GM18873 (cell line): ENCODE results near the gene ZFAND3.
"Not testable (repeated sequence)": the region's sequence is repeated elsewhere in the genome, so short reads cannot be mapped to it uniquely, and the experiment has no call there.

Source experiments
- ATAC-seq: cut with Tn5 transposase; IDR thresholded peaks from one replicate; pipeline ENCODE4 v1.9.1; 2021; ENCODE audit warnings: mild to moderate bottlenecking, moderate library complexity, moderate number of reproducible peaks; ENCODE audit not compliant: unreplicated experiment, low FRiP score

ZFAND3 gene

GRCh38 chr6:37889486-37889885 is 70.0 kb downstream of the ZFAND3 start:
- ATAC-seq, result no peak

GRCh38 chr6:37891072-37891471 is 71.5 kb downstream of the ZFAND3 start:
- ATAC-seq, result no peak

GRCh38 chr6:37893257-37893656 is 73.7 kb downstream of the ZFAND3 start:
- ATAC-seq, result no peak

- not testable (repeated sequence) for ATAC-seq
Observed at GRCh38 chr6:37893734-37894133, 74.2 kb downstream of the ZFAND3 start.

GRCh38 chr6:37894585-37894984 is 75.1 kb downstream of the ZFAND3 start:
- ATAC-seq, result no peak

GRCh38 chr6:37897321-37897720 is 77.8 kb downstream of the ZFAND3 start:
- no peak for ATAC-seq

- no peak for ATAC-seq
Observed at GRCh38 chr6:37897818-37898515, 78.4 kb downstream of the ZFAND3 start.

- no peak for ATAC-seq
Observed at GRCh38 chr6:37903351-37904340, 84.1 kb downstream of the ZFAND3 start.

- no peak for ATAC-seq
Observed at GRCh38 chr6:37904590-37904989, 85.1 kb downstream of the ZFAND3 start.

GRCh38 chr6:37906121-37906520 is 86.6 kb downstream of the ZFAND3 start:
- ATAC-seq, result no peak

GRCh38 chr6:37910998-37911397 is 91.5 kb downstream of the ZFAND3 start:
- ATAC-seq, result no peak

GRCh38 chr6:37913210-37913609 is 93.7 kb downstream of the ZFAND3 start:
- no peak for ATAC-seq

- no peak for ATAC-seq
Observed at GRCh38 chr6:37915463-37915862, 95.9 kb downstream of the ZFAND3 start.

GRCh38 chr6:37916149-37916548 is 96.6 kb downstream of the ZFAND3 start:
- no peak for ATAC-seq

- no peak for ATAC-seq
Observed at GRCh38 chr6:37916675-37917074, 97.1 kb downstream of the ZFAND3 start.

GRCh38 chr6:37917566-37917965 is 98.0 kb downstream of the ZFAND3 start:
- no peak for ATAC-seq

- no peak for ATAC-seq
Observed at GRCh38 chr6:37919417-37920157, 100.1 kb downstream of the ZFAND3 start.

- no peak for ATAC-seq
Observed at GRCh38 chr6:37920667-37921066, 101.1 kb downstream of the ZFAND3 start.

GRCh38 chr6:37922563-37922962 is 103.0 kb downstream of the ZFAND3 start:
- no peak for ATAC-seq

- ATAC-seq, result no peak
Observed at GRCh38 chr6:37923514-37923913, 104.0 kb downstream of the ZFAND3 start.

GRCh38 chr6:37926661-37927060 is 107.1 kb downstream of the ZFAND3 start:
- ATAC-seq, result no peak
